ENCODE results near the gene CACFD1.
"Not testable (repeated sequence)": the region's sequence is repeated elsewhere in the genome, so short reads cannot be mapped to it uniquely, and the experiment has no call there.

Gene CACFD1

DNA sequence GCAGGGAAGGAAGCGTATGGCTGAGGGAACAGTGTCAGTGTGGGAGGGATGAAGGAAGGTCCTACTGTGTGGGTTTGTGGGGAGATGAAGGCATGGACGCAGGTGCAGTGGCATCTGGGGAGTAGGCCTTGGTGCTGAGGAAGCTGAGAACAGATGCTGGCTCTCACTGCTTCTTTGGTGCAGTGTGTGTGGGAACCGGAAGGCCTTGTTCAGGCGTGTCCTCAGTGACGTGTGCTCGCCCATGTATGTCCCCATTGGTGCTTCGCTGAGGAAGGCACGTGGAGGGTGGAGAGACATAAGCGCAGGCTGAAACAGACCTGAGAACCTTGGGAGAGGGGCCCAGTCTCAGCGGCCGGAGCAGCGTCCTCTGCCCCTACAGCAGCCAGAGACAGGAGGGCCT lies 18.9 kb upstream of the CACFD1 start:
- DNase-seq (ENCODE audit: low read depth in 2 of 2): no peak

DNA sequence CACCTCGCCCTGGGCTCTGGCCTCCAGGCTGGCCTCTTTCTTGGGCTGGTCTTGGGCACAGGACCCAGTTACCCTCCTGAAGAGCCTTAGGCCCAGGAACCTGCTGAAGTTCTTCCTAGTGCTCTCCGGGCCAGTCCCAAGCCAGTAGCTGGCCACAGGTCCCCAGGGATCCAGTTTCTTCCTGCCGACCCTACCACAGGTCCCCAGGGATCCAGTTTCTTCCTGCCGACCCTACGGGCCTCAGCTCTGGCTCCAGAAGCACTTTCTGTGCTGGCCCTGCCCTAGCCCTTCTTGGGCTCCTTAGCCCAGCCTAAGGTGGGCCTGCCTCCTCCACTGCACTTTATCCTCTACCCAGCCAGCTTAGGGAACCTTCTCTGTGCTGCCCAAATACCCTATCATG lies 18.2 kb upstream of the CACFD1 start:
- DNase-seq (ENCODE audit: low read depth in 2 of 2): no peak

DNA sequence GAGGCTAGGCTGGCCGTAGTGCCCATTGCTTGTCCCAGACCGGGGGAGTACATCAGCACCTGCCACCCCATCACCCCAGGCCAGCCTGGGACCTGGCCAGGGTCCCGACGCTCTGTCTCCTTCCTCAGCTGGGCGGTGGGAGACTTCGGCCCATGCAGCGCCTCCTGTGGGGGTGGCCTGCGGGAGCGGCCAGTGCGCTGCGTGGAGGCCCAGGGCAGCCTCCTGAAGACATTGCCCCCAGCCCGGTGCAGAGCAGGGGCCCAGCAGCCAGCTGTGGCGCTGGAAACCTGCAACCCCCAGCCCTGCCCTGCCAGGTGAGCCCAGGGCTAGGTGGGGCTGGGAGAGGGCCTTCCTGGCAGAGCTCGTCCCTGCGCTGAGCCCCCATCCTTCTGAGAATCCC lies 16.5 kb upstream of the CACFD1 start:
- DNase-seq (ENCODE audit: low read depth in 2 of 2): no peak

DNA sequence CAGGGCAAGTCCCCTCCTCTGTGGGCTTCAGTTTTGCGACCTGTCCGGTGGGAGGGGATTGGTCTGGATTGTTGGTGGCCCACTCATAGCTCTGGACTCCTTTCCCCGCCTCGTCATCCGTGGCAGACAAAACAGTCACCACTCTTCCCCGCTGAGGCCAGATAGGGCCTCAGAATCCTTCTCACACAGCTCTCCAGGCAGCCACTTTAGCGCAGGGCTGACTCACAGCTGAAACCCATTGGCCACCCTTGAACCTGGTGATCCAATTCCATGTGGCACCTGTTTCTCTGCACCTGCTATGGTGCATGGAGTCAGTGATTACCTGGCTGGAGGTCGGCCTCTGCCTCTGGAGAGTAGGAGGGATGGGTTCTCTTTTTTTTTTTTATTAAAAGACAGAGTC lies 15.8 kb upstream of the CACFD1 start:
- DNase-seq (ENCODE audit: low read depth in 2 of 2): no peak

DNA sequence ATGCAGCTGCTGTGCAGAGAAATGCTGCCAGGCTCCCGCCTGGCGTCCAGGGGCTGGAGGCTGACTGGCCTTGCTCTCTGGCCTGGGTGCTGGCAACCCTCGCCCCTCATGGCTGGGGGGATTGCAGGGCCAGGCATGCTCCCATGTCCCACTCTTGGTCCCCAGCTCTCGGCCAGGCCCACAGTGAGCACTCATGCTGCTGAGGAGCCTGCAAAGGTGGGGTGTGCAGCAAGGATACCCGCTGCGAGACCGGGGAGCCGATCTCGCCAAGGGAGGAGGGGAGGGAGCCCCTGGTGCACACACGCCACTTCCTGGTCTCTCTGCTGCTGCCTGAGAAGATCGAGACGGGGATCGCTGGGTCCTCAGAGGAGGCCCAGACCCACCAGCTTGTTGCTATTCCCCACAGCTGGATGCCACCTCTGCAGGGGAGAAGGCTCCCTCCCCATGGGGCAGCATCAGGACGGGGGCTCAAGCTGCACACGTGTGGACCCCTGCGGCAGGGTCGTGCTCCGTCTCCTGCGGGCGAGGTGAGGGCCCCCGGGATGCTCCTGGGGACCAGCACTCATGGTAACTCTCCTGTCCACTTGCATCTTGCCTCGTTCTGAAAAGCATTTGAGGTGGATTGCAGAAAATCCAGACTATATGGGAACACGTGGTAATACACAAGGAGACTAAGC lies 14.3 kb upstream of the CACFD1 start:
- no peak for DNase-seq (ENCODE audit: low read depth in 2 of 2)

DNA sequence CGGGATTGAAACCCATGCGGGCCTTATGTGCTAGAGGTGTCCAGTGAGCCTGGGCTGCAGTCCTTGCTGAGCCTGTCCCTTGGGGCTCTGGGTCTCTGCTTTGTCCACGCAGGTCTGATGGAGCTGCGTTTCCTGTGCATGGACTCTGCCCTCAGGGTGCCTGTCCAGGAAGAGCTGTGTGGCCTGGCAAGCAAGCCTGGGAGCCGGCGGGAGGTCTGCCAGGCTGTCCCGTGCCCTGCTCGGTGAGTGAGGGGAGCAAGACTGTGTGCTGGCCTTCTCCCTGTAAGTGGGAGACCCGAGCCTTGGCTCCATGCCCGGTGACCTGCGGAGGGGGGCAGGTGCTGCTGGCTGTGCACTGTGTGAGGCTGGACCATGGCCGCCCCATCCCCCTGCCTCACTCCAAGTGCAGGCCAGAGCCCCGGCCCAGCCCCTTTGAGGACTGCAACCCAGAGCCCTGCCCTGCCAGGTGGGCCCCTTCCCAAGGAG lies 11.2 kb upstream of the CACFD1 start:
- DNase-seq (ENCODE audit: low read depth in 2 of 2): no peak

DNA sequence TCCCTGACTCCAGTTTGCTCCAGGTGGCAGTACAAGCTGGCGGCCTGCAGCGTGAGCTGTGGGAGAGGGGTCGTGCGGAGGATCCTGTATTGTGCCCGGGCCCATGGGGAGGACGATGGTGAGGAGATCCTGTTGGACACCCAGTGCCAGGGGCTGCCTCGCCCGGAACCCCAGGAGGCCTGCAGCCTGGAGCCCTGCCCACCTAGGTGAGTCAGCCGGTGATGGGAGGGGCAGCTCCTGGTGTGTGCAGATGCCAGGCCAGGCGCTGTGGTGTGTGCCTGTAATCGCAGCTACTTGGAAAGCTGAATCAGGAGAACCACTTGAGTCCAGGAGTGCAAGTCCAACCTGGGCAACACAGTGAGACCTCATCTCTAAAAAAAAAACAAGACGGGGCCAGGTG lies 10.0 kb upstream of the CACFD1 start:
- no peak for DNase-seq (ENCODE audit: low read depth in 2 of 2)

DNA sequence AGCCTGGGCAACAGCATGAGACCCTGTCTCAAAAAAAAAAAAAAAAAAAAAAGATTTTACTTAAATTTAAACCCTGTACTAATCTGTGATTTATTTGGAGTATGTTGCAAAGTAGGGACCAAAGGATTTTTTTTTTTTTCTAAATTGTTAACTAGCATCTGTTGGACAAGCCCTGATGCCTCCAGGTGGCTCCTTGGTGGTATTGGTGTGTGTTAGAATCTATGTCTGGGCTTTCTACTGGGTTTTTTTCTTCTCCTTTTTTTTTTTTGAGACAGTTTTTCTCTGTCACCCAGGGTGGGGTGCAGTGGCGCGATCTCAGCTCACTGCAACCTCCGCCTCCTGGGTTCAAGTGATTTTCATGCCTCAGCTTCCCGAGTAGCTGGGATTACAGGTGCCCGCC lies 7.9 kb upstream of the CACFD1 start:
- DNase-seq (ENCODE audit: low read depth in 2 of 2): not testable (repeated sequence)

DNA sequence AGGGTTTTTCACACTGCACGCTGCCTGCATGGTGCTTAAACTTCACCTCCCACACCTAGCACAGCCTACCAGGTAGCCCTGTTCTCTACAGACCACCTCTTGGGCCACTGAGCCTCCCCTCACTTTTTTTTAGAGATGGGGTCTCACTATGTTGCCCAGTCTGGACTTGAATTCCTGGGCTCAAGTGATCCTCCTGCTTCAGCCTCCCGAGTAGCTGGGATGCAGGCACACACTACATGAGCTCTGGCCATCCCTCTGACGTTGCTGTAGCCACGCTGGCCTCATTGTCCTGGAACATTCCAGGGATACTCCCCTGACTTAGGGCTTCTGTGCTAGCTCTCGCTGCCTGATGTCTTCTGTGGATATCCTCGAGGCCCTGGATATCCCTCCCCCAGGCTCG lies 7.2 kb upstream of the CACFD1 start:
- DNase-seq (ENCODE audit: low read depth in 2 of 2): no peak

DNA sequence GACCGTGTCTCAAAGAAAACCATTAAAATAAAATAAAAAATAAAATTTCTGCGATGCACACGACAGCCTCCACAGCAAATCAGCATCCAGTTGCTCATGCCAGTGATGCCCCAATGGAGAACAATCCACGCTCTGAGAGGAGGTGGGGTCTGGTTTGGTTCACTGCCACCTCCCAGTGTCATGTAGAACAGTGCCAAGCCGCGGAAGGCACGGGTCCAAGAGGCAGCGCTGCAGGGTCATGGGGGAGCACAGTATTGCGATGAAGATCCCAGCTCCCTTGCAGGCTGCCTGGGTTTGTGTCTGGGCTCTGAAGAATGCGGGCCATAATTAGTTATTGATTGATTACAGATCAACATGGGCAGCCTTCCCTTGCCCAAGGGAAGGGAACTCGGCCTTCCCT lies 6.1 kb upstream of the CACFD1 start:
- no peak for DNase-seq (ENCODE audit: low read depth in 2 of 2)

DNA sequence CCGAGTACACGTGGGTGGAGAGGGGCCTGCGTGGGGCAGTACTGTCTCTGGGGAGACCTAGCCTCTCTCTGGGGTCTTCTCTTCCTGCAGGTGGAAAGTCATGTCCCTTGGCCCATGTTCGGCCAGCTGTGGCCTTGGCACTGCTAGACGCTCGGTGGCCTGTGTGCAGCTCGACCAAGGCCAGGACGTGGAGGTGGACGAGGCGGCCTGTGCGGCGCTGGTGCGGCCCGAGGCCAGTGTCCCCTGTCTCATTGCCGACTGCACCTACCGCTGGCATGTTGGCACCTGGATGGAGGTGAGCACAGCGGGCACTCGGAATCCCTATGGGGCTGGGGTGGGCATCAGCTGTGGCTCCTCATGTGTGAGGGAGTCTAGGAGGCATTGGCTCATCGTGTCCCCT lies 5.5 kb upstream of the CACFD1 start:
- no peak for DNase-seq (ENCODE audit: low read depth in 2 of 2)

DNA sequence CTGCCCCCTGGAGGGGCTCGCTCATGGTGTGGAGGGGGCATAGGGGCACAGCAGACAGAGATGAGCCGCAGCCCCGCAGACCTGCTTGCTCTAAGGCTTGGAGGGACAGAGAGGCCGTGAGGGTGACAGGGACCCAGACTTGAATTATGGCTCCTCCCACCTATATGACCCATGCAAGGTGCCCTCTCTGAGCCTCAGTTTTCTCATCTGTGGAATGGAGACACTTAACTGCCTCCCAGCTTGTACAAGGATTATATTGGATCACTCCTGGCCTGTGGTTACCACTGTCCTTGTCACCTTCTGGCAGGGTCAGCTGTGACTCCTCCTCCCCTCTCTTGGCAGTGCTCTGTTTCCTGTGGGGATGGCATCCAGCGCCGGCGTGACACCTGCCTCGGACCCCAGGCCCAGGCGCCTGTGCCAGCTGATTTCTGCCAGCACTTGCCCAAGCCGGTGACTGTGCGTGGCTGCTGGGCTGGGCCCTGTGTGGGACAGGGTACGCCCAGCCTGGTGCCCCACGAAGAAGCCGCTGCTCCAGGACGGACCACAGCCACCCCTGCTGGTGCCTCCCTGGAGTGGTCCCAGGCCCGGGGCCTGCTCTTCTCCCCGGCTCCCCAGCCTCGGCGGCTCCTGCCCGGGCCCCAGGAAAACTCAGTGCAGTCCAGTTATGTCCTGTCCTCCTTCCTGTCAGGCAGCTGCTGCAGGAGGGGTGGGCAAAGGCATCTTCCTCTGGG lies 4.7 kb upstream of the CACFD1 start:
- no peak for DNase-seq (ENCODE audit: low read depth in 2 of 2)

DNA sequence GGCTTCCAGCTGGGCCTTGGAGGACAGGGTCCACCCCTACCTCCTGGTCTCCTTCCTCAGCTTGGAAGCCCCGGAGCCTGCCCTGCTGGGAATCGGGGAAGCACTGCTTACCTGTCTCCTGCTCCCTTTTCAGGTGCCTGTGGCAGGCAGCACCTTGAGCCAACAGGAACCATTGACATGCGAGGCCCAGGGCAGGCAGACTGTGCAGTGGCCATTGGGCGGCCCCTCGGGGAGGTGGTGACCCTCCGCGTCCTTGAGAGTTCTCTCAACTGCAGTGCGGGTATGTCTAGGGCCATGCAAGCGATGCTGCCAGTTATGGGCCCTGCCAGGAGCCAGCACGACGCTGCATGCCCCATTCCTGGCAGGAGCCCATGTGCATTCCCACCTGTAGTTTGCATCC lies 3.8 kb upstream of the CACFD1 start:
- DNase-seq (ENCODE audit: low read depth in 2 of 2): no peak

DNA sequence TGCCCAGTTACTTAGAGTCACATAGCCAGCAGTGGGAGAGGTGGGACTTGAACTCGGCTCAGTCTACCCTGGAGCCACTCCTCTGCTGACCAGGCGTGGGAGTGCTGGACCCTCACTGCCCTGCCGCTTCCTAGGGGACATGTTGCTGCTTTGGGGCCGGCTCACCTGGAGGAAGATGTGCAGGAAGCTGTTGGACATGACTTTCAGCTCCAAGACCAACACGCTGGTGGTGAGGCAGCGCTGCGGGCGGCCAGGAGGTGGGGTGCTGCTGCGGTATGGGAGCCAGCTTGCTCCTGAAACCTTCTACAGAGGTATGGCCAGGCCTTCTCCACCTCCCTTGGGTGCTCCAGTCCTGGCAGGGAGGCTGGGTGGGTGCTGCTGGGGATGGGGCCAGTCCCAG lies 3.4 kb upstream of the CACFD1 start:
- DNase-seq (ENCODE audit: low read depth in 2 of 2): no peak

DNA sequence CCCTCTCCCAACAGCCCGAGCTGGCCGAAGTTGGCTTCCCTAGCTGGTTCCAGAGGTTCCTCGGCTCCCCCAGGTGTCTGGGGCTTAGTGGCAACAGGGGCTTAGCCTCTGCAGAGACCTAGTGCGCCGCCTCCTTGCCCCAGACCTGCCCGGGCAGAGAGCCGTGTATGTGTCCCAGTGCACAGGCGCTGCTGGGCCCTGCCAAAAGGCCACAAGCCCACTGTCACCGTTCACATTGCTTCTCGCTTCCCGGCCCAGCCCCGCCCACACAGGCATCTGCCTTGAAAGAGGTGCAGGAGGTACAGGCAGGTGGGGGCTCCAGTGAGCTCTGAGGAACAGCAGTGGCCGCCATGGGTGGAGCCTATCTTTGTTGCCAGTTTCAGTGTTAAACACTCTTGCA lies 2.5 kb upstream of the CACFD1 start:
- no peak for DNase-seq (ENCODE audit: low read depth in 2 of 2)

DNA sequence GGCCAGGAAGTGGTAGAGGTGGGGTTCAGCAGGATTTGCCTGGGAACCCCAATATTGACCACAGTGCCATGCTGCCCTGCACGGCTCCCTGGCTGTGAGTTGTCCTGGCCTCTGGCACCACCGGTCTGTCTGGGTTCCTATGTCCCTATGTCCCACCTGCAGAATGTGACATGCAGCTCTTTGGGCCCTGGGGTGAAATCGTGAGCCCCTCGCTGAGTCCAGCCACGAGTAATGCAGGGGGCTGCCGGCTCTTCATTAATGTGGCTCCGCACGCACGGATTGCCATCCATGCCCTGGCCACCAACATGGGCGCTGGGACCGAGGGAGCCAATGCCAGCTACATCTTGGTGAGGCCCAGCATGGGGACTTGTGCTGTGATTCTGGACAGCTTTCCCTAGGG lies 2.0 kb upstream of the CACFD1 start:
- DNase-seq (ENCODE audit: low read depth in 2 of 2): no peak

DNA sequence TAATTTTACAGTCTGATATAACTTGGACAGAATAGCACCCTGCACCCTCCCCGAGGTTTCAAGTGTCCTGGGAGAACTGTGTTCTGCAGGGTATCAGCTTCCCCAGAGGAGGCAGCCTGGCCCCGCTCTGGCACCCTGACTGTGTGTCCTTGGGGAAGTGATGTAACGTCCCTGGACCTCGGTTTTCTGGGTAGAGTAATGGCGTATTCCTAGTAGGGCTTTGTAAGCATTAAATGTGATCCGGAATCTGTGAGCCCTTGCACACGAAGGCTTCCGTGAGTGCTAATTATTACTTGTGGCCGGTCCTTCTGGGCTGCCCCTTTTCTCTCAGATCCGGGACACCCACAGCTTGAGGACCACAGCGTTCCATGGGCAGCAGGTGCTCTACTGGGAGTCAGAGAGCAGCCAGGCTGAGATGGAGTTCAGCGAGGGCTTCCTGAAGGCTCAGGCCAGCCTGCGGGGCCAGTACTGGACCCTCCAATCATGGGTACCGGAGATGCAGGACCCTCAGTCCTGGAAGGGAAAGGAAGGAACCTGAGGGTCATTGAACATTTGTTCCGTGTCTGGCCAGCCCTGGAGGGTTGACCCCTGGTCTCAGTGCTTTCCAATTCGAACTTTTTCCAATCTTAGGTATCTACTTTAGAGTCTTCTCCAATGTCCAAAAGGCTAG lies 1.0 kb upstream of the CACFD1 start:
- no peak for DNase-seq (ENCODE audit: low read depth in 2 of 2)

DNA sequence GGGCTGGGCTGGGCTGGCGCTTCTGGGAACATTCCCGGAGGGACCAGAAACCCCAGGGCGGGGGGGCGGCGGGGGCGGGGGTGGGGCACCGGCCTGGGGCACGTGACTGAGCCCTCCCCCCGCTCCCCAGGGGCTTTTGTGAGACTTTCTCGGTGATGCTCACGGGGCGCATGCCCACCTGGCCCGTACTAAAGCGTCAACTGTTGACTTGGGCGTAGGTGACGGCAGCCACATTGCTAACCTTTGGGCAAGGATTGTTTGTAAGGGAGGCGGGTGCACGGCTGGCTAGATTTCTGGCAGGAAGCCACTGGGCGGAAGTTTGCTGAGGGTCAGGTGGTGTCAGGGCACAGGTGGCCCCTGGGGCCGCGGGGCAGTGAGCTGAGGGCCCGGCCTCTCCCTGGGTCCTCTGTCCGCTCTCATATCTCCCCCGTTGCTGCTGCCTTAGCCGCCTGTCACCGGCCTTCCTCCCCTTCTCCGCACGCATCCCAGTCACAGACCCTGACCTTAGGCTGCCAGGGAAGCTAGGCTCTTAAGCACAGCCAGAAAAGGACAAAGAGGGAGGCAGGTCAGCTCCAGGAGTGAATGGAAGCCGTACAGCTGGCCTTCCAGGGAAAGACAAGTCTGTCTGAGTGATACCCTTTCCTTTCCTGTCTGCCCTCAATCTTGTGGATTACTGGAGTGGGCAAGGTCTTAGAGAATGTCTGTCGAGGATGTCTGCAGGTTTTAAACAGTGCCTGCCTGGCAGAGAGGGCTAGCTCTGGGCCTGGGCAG lies 812 bp downstream of the CACFD1 start:
- DNase-seq (ENCODE audit: low read depth in 2 of 2): no peak

DNA sequence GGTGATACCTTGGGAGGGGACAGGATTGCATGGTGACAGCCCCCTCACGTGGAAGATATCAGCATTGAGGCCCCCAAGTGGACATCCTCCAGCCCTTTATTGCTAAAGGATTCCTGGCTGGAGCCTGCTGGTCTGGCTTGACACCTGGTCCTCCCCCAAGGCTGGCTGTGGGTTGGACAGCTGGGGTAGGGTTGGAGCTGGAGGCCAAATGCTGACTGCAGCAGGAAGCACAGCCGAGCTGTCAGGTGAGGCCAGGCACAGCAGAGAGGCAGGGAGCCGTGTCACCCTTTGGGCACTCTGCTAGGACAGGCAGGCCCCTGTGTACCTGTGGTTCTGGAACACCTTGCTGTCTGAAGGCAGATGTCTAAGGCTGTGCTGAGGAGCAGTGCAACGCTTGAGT lies 2.2 kb downstream of the CACFD1 start:
- no peak for DNase-seq (ENCODE audit: low read depth in 2 of 2)

DNA sequence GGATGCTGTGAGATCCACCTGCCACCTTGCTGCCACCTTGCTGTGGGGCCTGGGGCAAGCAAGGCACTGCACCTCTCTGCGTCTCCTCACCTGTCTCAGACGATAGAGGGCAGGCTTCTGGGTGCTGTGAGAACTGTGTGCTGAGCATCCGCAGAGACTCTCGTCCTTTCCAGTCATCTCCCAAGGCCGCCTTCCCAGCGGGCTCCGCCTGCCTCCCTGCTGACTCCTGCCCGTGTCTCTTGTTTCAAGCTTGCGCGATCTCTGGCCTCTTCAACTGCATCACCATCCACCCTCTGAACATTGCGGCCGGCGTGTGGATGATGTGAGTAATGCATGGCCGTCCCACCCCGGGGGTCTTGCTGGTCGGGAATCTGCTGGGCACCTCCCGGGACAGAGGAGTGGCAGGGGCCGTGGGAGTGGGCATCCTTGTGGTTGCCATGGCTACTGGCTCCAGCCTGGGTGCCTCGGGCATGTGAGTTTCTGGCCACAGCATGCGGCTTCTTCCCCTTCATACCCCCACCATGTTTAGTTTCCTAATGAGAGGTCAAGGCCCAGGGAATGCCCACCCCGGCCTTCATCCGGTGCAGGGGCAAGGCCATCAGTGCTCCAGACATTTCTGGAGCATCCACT lies 3.6 kb downstream of the CACFD1 start:
- no peak for DNase-seq (ENCODE audit: low read depth in 2 of 2)

DNA sequence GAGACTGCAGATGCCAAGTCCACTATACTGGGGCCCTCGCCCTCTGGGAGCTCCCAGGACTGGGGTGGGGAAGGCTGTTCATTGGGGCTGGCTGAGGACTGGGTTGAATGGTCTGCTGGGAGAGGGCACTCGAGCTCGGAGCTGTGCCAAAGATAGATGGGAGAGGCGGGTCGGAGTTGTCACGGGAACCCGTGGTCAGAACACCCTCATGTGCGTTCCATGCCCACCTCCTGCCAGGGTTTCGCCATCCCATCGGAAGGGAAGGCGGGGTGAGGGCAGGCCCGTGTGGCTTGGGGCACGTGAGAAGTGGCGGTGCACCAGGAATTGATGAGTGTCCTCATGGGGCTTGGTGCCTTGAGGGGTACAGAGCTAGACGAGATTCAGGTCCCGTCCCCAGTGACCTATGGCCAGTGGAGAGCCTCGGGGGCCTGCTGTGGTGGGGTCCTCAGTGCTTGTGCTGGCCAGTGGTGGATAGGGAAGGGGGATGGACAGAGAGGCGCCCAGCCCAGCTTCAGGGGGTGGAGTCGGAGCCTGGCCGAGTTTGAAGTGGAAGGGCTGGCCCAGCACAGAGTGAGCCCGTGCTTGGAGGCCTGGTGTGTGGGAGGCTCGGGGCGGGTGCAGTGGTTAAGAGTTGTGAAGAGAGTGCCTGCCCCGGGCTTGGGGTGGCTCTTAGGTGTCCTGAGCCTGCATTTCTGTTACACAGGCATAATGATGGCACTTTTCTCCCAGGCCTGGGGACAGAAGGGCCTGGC lies 4.3 kb downstream of the CACFD1 start:
- no peak for DNase-seq (ENCODE audit: low read depth in 2 of 2)

All from stimulated activated CD8-positive, alpha-beta memory T cell treated with anti-CD3 and anti-CD28 coated beads, Interleukin-2, amount 100 ng/mL, for 1 hour (primary cell).